ENCODE results near the gene SLC1A6.
"Not testable (repeated sequence)": the region's sequence is repeated elsewhere in the genome, so short reads cannot be mapped to it uniquely, and the experiment has no call there.

SLC1A6 gene

GRCh38 chr19:14979476-14980255, at the start of gene SLC1A6:
TSS of gene SLC1A6 (minus strand) at chr19:14979864. CDS start at chr19:14972910, 6,954 bp downstream.
- DNase-seq, result peak in 1 of 14 donors; percentile 45

DNA sequence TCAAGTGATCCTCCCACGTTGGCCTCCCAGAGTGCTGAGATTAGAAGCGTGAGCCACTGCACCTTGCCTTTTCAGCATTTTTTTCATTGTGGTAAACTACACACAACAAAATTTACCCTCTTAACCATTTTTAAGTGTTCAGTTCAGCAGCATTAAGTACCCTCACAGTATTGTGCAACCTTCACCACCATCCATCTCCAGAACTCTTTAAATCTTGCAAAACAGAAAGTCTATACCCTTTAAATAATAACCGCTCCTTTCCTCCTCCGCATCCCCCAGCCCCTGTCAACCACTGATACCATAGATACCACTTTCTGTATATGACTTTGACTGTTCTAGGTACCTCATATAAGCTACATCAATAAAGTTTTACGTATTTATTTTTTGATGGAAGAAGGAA, 48.8 kb upstream of the SLC1A6 start:
- DNase-seq, result no peak

DNA sequence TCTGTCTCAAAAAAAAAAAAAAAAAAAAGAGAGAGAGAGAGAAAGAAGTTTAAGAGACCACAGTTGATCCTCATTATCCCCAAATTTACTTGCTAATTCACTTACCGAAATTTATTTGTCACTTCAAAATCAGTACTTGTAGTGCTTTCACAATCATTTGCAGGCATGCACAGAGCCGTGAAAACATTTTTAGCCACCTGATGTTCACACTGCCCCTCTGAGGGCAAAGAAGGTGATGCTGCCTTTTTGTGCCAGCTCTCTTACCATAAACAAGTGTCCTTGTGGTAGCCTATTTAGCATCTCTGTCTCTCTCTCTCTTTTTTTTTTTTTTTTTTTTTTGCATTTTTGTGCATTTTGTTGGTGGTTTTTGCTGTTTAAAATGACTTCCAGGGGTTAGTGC, 45.6 kb upstream of the SLC1A6 start:
- DNase-seq, result no peak

- no peak for DNase-seq
Observed at GRCh38 chr19:15022752-15023151, 43.1 kb upstream of the SLC1A6 start.

GRCh38 chr19:15021286-15022007, 41.8 kb upstream of the SLC1A6 start:
- DNase-seq, result no peak

DNA sequence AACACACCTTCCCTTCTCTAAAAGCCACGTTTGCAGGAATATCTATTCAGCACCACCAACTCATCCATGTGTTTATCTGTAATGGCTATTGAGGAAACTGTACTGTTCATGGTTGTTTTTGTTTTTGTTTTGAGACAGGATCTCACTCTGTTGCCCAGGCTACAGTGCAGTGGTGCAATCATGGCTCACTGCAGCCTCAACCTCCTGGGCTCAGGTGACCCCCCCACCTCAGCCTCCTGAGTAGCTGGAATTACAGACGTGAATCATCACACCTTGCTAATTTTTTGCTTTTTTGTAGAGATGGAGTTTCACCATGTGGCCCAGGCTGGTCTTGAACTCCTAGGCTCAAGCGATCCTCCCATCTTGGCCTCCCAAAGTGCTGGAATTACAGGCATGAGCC, 39.2 kb upstream of the SLC1A6 start:
- not testable (repeated sequence) for DNase-seq

DNA sequence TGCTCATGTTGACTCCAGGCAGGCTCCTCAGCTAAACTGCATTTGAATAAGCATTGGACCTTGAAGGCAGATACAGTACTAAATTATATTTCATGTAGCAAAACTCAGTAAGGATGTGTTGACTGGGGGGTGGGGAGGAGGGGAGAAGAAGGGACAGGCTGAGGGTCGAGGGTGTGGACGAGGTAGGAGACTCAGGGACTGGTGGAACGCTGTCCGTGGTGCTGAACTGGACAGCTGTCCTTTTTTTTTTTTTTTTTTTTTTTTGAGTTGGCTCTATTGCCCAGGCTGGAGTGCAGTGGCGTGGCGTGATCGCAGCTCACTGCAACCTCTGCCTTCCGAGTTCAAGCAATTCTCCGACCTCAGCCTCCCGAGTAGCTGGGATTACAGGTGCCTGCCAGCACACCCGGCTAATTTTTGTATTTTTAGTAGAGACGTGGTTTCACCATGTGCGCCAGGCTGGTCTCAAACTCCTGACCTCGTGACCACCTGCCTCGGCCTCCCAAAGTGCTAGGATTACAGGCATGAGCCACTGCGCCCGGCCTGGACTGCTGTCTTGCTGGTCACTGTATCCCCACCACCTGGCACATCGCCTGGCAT, 36.4 kb upstream of the SLC1A6 start:
- DNase-seq, result no peak

DNA sequence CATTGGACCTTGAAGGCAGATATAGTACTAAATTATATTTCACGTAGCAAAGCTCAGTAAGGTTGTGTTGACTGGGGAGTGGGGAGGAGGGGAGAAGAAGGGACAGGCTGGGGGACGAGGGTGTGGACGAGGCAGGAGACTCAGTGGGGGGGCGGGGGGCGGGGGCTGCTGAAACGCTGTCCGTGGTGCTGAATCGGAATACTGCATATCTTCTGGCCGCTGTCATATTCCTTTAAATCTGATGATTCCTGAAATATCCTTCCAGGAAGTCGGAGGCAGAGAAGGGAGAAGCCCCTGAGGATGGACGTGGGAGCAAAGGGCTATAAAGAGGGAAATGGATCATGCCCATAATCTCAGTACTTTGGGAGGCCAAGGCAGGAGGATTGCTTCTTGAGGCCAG, 34.9 kb upstream of the SLC1A6 start:
- DNase-seq, result no peak

- no peak for DNase-seq
Observed at GRCh38 chr19:15010501-15011300, 31.0 kb upstream of the SLC1A6 start.

DNA sequence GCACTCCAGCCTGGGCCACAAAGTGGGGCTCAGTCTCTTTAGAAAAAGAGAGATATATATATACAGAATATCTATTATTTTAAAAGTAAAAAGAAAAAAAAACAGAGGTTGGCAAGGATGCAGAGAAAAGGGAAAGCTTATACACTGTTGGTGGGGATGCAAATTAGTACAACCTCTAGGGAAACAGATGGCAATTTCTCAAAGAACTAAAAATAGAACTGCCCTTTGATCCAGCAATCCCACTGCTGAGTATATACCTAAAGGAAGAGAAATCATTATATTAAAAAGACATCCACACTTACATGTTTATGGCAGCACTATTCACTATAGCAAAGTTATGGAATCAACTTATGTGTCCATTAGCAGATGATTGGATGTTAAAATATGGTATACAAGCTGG, 28.6 kb upstream of the SLC1A6 start:
- DNase-seq, result no peak

GRCh38 chr19:14997981-14998380, 18.3 kb upstream of the SLC1A6 start:
- no peak for DNase-seq

- no peak for DNase-seq
Observed at GRCh38 chr19:14992780-14993179, 13.1 kb upstream of the SLC1A6 start.

GRCh38 chr19:14985133-14985532, 5.5 kb upstream of the SLC1A6 start:
- DNase-seq, result no peak

DNA sequence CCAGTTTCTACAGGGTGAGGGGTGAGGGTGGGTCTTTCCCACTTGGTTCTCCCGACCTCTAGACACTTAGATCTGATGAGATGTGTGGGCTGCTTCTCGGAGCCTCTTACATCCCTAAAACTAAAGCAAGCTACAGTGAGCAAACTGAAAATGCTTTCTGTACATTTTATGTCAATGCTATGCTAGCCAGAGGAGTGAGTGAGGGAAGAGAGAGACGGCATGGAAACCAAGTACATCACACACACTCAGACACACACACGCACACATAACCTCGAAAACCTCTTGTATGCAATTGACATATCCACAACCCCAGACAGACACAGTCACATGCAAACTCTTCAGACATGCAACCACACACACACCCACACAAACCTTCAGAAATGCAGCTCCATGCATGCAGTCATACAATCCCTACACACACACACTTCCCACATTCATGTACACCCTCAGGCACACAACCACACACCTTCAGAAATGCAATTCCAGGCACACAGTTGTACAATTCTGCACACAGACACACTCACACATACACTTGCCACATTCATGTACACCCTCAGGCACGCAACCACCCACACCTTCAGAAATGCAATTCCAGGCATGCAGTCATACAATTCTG, 1.4 kb downstream of the SLC1A6 start:
- peak in 1 of 14 donors; percentile 35 for DNase-seq

DNA sequence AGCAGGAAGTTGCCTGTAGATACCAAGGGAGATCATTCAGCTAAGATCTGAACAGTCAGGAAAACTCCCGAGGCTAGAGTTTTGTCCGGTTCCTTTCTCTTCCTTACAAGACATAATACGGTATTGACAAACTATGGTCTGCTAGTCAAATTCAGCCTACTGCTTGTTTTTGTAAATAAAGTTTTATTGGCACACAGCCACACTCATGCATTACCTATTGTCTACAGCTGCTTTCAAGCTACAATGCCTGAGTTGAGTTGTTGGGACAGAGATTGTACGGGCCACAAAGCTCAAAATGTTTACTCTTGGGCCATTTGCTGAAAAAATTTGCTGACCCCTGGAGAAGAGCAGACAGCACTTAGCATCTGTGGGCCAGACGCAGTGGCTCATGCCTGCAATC, 2.5 kb downstream of the SLC1A6 start:
- DNase-seq, result no peak

DNA sequence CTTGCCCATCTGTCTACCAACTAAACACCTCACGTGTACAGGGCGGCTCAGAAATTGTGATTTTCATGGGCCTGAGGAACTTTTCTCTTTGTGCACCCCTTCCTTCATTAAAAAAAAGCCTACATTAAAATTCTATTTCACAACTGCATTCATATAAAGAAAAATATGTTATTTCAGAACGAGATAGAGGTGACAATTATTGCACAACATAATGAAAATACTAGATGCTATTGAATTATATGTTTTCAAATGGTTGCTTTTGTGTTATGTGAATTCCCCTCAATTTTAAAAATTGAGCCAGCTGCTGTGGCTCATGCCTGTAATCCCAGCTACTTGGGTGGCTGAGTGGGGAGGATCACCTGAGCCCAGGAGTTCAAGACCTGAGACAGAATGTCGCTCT, 5.2 kb downstream of the SLC1A6 start:
- DNase-seq, result no peak

DNA sequence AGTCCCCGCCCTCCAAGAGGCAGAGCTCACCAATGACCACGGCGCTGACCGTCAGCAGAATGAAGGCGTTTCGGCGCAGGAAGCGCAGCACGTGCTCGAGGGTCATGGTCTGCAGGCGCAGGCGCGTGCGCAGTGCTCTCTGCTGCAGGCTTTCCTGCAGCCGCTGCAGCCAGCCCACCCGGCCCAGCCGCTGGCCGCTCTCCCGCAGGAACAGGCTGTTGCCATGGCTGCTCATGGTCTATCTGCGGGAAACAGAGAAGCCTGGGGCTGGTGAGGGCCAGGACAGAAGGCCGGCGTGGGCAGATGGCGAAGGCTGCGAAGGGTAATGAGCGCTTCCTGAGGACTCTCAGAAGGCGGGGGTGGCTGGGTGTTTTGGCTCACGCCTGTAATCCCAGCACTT, 7.0 kb downstream of the SLC1A6 start:
- peak in 1 of 14 donors; percentile 83 for DNase-seq

DNA sequence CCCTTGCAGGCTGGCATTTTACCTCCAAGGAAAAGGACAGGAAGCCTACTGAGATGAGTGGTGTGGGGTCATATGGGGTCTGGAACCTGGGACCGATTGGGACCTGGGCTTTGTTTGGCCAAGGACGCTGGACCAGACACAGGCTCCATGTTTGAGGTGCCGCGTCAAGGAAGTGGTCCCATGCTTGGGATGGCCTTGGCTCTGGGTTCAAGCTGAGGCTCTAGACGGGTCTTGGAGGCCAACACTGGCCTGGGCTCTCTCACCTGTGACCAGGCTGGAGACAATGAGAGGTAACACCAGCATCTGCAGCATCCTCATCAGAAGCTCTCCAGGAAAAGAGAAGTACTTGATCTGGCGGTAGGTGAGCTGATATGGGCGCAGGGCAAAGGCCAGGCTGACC, 8.2 kb downstream of the SLC1A6 start:
- DNase-seq, result no peak

GRCh38 chr19:14968247-14968646, 11.4 kb downstream of the SLC1A6 start:
- DNase-seq, result no peak

DNA sequence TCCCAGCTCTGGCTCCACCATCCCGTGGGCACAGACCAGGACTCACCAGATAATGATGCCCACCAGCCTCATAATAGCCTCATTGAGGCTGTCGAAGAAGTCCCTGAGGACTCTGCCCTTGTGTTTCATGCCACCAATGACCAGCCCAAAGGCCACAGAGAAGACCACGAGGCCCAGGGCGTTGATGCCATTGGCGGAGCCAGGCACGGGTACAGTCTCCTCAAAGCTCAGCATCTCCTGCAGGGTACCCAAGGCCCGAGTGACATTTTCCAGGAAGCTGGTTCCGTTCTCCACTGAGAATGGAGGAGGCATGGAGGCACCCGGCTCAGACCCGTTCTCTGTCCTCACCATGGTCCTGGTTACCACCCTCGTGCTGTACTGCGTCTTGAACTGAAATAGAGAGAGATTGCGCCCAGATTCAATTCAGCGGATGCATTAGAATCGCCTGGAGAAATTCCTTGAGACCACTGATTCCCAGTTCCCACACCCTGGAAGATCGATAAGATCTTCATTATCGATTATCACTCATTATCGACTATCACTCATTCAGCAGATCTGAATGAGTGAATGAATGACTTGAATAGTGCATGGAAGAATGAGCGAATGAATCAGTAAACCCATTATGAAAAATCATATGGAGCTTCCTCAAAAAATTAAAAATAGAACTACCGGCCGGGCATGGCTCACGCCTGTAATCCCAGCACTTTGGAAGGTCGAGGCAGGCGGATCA, 17.5 kb downstream of the SLC1A6 start:
- DNase-seq, result no peak

GRCh38 chr19:14959263-14959662, 20.4 kb downstream of the SLC1A6 start:
- DNase-seq, result no peak

DNA sequence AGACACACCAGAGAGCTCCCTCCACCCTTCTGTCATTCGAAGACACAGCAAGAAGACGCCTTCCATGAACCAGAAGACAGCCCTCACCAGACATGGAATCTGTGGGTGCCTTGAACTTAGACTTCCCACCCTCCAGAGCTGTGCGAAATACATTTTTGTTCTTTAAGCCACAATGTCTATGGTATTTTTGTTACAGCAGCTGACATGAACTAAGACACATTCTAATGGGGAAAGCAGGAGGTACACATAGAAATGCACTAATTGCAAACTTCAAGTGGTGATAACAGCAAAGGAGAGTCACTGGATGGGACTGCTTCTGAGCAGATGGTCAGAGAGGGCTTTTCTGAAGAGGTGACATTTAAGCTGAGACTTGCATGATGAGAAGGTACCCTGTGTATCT, 22.2 kb downstream of the SLC1A6 start:
- DNase-seq, result no peak

All from C1 segment of cervical spinal cord (tissue), 14 donors.